ENCODE measurements around the gene ARHGEF28.

DNA sequence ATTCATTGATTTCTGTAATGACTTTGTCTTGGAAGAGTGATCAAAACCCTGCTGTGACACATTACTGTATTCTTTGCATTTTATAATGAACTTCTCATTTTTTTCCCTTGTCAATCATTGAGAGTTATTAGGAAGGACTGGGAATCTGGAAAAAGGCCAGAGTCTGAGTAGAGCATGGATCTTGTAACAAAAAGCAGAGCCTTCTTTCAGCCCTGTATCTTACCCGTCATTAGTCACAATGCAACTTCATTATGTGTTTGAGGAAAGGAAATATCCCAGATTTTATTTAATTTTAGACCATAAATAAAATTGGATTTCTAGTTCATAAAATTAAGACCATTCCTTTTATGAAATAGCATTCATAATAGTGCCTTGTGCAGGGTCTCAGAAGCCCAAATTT, 131.4 kb downstream of the ARHGEF28 start:
- TF ChIP-seq, protein P1, sequence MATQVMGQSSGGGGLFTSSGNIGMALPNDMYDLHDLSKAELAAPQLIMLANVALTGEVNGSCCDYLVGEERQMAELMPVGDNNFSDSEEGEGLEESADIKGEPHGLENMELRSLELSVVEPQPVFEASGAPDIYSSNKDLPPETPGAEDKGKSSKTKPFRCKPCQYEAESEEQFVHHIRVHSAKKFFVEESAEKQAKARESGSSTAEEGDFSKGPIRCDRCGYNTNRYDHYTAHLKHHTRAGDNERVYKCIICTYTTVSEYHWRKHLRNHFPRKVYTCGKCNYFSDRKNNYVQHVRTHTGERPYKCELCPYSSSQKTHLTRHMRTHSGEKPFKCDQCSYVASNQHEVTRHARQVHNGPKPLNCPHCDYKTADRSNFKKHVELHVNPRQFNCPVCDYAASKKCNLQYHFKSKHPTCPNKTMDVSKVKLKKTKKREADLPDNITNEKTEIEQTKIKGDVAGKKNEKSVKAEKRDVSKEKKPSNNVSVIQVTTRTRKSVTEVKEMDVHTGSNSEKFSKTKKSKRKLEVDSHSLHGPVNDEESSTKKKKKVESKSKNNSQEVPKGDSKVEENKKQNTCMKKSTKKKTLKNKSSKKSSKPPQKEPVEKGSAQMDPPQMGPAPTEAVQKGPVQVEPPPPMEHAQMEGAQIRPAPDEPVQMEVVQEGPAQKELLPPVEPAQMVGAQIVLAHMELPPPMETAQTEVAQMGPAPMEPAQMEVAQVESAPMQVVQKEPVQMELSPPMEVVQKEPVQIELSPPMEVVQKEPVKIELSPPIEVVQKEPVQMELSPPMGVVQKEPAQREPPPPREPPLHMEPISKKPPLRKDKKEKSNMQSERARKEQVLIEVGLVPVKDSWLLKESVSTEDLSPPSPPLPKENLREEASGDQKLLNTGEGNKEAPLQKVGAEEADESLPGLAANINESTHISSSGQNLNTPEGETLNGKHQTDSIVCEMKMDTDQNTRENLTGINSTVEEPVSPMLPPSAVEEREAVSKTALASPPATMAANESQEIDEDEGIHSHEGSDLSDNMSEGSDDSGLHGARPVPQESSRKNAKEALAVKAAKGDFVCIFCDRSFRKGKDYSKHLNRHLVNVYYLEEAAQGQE (IDR thresholded peaks at IDR 0.05; ENCODE audit: insufficient read depth in 1 of 2, low read depth in 2 of 2, low read length in 2 of 2): no peak
- TF ChIP-seq POLR2AphosphoS5 (IDR thresholded peaks at IDR 0.05; ENCODE audit: low read depth, low read length) (no peak), FOXP2 (optimal IDR thresholded peaks at IDR 0.05; ENCODE audit: borderline replicate concordance, extremely low read depth, extremely low read length, insufficient read depth) (no peak)
